Trophoblast cell (in vitro differentiated cells and primary cell): ENCODE measurements around the gene TMEM255B.

Experiments used
- DNase-seq, 2 donors: peaks; one replicate each; pipeline ENCODE4 v3.0.0-alpha.2; 2016
- H2AFZ ChIP-seq: 2 replicates; pipeline ENCODE4 v1.6.1; 2013; ENCODE audit warnings: low read length, moderate library complexity, mild to moderate bottlenecking; ENCODE audit not compliant: insufficient read depth, poor library complexity
- H2AK5ac ChIP-seq: 2 replicates; pipeline ENCODE4 v1.6.1; 2013; ENCODE audit warnings: mild to moderate bottlenecking, low read length
- H2BK120ac ChIP-seq: 2 replicates; pipeline ENCODE4 v1.6.1; 2013; ENCODE audit warnings: low read length, mild to moderate bottlenecking, moderate library complexity; ENCODE audit not compliant: insufficient read depth, poor library complexity
- H2BK12ac ChIP-seq: 2 replicates; pipeline ENCODE4 v1.6.1; 2013; ENCODE audit warnings: mild to moderate bottlenecking, low read length, moderate library complexity
- H2BK5ac ChIP-seq: 2 replicates; pipeline ENCODE4 v1.6.1; 2013; ENCODE audit warnings: low read length, low read depth, moderate library complexity, mild to moderate bottlenecking; ENCODE audit not compliant: poor library complexity
- H3K14ac ChIP-seq: 2 replicates; pipeline ENCODE4 v1.6.1; 2013; ENCODE audit warnings: mild to moderate bottlenecking, low read length
- H3K18ac ChIP-seq: 2 replicates; pipeline ENCODE4 v1.6.1; 2013; ENCODE audit warnings: mild to moderate bottlenecking, low read length
- H3K23ac ChIP-seq: 2 replicates; pipeline ENCODE4 v1.6.1; 2013; ENCODE audit warnings: low read length
- H3K27ac ChIP-seq: 2 replicates; pipeline ENCODE4 v1.5.1; 2013; ENCODE audit warnings: low read depth, mild to moderate bottlenecking, inconsistent platforms, low read length, moderate library complexity
- H3K27me3 ChIP-seq: 2 replicates; pipeline ENCODE4 v1.6.1; 2013; ENCODE audit warnings: inconsistent platforms, mild to moderate bottlenecking, low read length, moderate library complexity; ENCODE audit not compliant: insufficient read depth
- H3K36me3 ChIP-seq, 2 experiments: 1 replicate in 1 of 2; 2 replicates in 1 of 2; pipeline ENCODE4 v1.6.1; 2013; ENCODE audit warnings: low read length in 2 of 2, mild to moderate bottlenecking in 2 of 2, moderate library complexity in 1 of 2; ENCODE audit not compliant: insufficient read depth in 2 of 2, control insufficient read depth in 1 of 2
- H3K4ac ChIP-seq: 2 replicates; pipeline ENCODE4 v1.6.1; 2013; ENCODE audit warnings: low read depth, mild to moderate bottlenecking, low read length, moderate library complexity
- H3K4me1 ChIP-seq, 2 experiments: 1 replicate in 1 of 2; 2 replicates in 1 of 2; pipeline ENCODE4 v1.6.1; 2013; ENCODE audit warnings: low read length in 2 of 2, mild to moderate bottlenecking in 2 of 2, moderate library complexity in 1 of 2; ENCODE audit not compliant: insufficient read depth in 2 of 2, control insufficient read depth in 1 of 2
- H3K4me2 ChIP-seq: 2 replicates; pipeline ENCODE4 v1.6.1; 2013; ENCODE audit warnings: inconsistent platforms, mild to moderate bottlenecking, low read length, moderate library complexity
- H3K4me3 ChIP-seq: 2 replicates; pipeline ENCODE4 v1.5.1; 2013; ENCODE audit warnings: mild to moderate bottlenecking, low read depth, low read length, inconsistent platforms
- H3K79me1 ChIP-seq: one replicate; pipeline ENCODE4 v1.6.1; 2013; ENCODE audit warnings: low read length
- H3K79me2 ChIP-seq: 2 replicates; pipeline ENCODE4 v1.6.1; 2013; ENCODE audit warnings: low read length, mild to moderate bottlenecking; ENCODE audit not compliant: control insufficient read depth, insufficient read depth, poor library complexity
- H3K9ac ChIP-seq: 2 replicates; pipeline ENCODE4 v1.6.1; 2013; ENCODE audit warnings: mild to moderate bottlenecking, low read length
- H3K9me3 ChIP-seq: 2 replicates; pipeline ENCODE4 v1.6.1; 2013; ENCODE audit warnings: low read depth, mild to moderate bottlenecking, control low read depth, inconsistent platforms, low read length; ENCODE audit not compliant: insufficient read depth
- H4K12ac ChIP-seq: 2 replicates; pipeline ENCODE4 v1.6.1; 2013; ENCODE audit warnings: low read depth, mild to moderate bottlenecking, low read length, moderate library complexity
- H4K8ac ChIP-seq: 2 replicates; pipeline ENCODE4 v1.6.1; 2013; ENCODE audit warnings: low read depth, mild to moderate bottlenecking, low read length, moderate library complexity
- H4K91ac ChIP-seq: one replicate; pipeline ENCODE4 v1.6.1; 2013; ENCODE audit warnings: low read depth, mild to moderate bottlenecking, low read length, moderate library complexity
- WGBS: extraction: QIAGEN DNeasy Blood & Tissue Kit; methylation state at CpG from one replicate; pipeline ENCODE4 v1.1.7; 2013; ENCODE audit warnings: missing lambda C conversion rate; ENCODE audit not compliant: insufficient read length, insufficient coverage; ENCODE audit errors: extremely low coverage; 5-methylcytosine and 5-hydroxymethylcytosine counted together

Gene TMEM255B

GRCh38 chr13:113792886-113793717 lies 34.1 kb downstream of the TMEM255B start:
- H3K27me3 ChIP-seq, result no peaks in the 10 kb centered on the region
- no peak for DNase-seq
- H3K14ac ChIP-seq, result no peak overlapping the region
- H2AK5ac ChIP-seq, result no peak overlapping the region
- no peak overlapping the region for H2BK120ac ChIP-seq
- no peak overlapping the region for H3K9ac ChIP-seq
- no peak overlapping the region for H4K8ac ChIP-seq
- no peak overlapping the region for H4K12ac ChIP-seq
- H3K23ac ChIP-seq, result no peak overlapping the region
- no peak overlapping the region for H2AFZ ChIP-seq
- H3K9me3 ChIP-seq, result peaks cover 6% of the 10 kb centered on the region
- no peak overlapping the region for H3K18ac ChIP-seq
- no peak overlapping the region for H3K4me3 ChIP-seq
- no peak overlapping the region for H3K4ac ChIP-seq
- no peak overlapping the region for H4K91ac ChIP-seq
- no peak overlapping the region for H3K4me2 ChIP-seq
- no peaks in the 10 kb centered on the region for H3K36me3 ChIP-seq
- H2BK5ac ChIP-seq, result no peak overlapping the region
- H3K27ac ChIP-seq, result no peak overlapping the region
- H3K79me1 ChIP-seq, result no peaks in the 10 kb centered on the region
- no peak overlapping the region for H2BK12ac ChIP-seq
- no CpG with 5 or more reads among the region's 33 CpGs for WGBS
- H3K4me1 ChIP-seq, result no peaks in the 10 kb centered on the region
- no peaks in the 10 kb centered on the region for H3K79me2 ChIP-seq

DNA sequence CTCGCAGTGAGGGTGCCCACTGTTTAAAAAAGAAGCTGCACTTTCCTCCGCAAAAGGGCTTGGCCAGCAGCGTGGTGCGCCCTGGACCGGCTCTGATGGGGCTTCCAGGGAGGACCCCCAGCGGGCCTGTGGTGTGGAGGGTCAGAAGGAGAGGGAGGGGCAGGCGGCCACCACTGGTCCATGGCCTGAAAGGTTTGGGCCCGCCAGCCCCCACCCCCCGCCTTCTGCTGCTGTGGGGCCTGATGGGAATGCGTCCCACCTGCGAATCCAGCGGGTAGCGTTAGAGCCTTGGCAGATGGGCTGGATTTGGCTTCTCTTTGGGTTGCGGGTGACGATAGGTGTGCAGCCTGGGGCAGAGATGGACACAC lies 34.7 kb downstream of the TMEM255B start:
- WGBS, result no CpG with 5 or more reads among the region's 15 CpGs
- Histone ChIP-seq H3K9ac (no peak overlapping the region), H3K9me3 (peaks cover 6% of the 10 kb centered on the region), H4K91ac (no peak overlapping the region), H4K12ac (no peak overlapping the region), H3K14ac (no peak overlapping the region), H3K27ac (no peak overlapping the region), H4K8ac (no peak overlapping the region), H3K4me1 (no peaks in the 10 kb centered on the region), H2BK120ac (no peak overlapping the region), H2AK5ac (no peak overlapping the region), H3K36me3 (no peaks in the 10 kb centered on the region), H3K79me2 (no peaks in the 10 kb centered on the region), H3K79me1 (no peaks in the 10 kb centered on the region), H3K4me2 (no peak overlapping the region), H3K27me3 (no peaks in the 10 kb centered on the region), H2AFZ (no peak overlapping the region), H3K18ac (no peak overlapping the region), H2BK12ac (no peak overlapping the region), H3K23ac (no peak overlapping the region), H2BK5ac (no peak overlapping the region), H3K4ac (no peak overlapping the region), H3K4me3 (no peak overlapping the region)
- no peak for DNase-seq

DNA sequence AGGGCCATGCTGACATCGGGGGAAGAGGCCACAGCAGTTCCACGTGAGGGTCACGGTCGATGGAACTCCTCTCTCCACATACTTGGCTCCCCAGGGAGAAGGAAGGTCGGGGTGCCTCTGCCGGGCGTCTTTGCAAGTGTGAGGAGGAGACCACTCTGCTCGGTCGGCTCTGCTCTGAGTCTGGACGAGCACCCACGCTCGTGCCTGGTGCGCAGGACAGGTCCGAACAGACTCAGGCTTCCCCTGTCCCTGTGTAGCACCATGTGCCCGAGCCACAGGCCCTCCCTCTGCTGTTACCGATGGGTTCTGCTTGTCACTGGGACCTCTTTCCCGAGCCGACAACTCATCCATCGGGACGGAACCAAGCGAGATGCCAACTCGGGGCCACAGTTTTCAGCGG lies 35.1 kb downstream of the TMEM255B start:
- Histone ChIP-seq H3K79me2 (no peaks in the 10 kb centered on the region), H2BK12ac (no peak overlapping the region), H3K27me3 (no peaks in the 10 kb centered on the region), H3K14ac (no peak overlapping the region), H3K23ac (no peak overlapping the region), H3K4me3 (no peak overlapping the region), H4K12ac (no peak overlapping the region), H4K8ac (no peak overlapping the region), H3K36me3 (no peaks in the 10 kb centered on the region), H3K4ac (no peak overlapping the region), H3K79me1 (no peaks in the 10 kb centered on the region), H2AK5ac (no peak overlapping the region), H2AFZ (no peak overlapping the region), H3K27ac (no peak overlapping the region), H2BK5ac (no peak overlapping the region), H3K4me2 (no peak overlapping the region), H2BK120ac (no peak overlapping the region), H3K4me1 (no peaks in the 10 kb centered on the region), H4K91ac (no peak overlapping the region), H3K18ac (no peak overlapping the region), H3K9ac (no peak overlapping the region), H3K9me3 (peaks cover 6% of the 10 kb centered on the region)
- WGBS, result no CpG with 5 or more reads among the region's 23 CpGs
- DNase-seq, result no peak

- no peak overlapping the region for H3K4me2 ChIP-seq
- H3K79me1 ChIP-seq, result no peaks in the 10 kb centered on the region
- no peak overlapping the region for H4K8ac ChIP-seq
- H2BK12ac ChIP-seq, result no peak overlapping the region
- H3K9ac ChIP-seq, result no peak overlapping the region
- H3K36me3 ChIP-seq, result no peaks in the 10 kb centered on the region
- no peak overlapping the region for H3K27ac ChIP-seq
- H3K4ac ChIP-seq, result no peak overlapping the region
- no peak overlapping the region for H2BK120ac ChIP-seq
- no peak overlapping the region for H3K23ac ChIP-seq
- H3K79me2 ChIP-seq, result no peaks in the 10 kb centered on the region
- peaks cover 3% of the 10 kb centered on the region for H3K9me3 ChIP-seq
- H4K91ac ChIP-seq, result no peak overlapping the region
- H3K27me3 ChIP-seq, result no peaks in the 10 kb centered on the region
- H4K12ac ChIP-seq, result no peak overlapping the region
- no peak overlapping the region for H3K14ac ChIP-seq
- no peak for DNase-seq
- no peak overlapping the region for H2AK5ac ChIP-seq
- H3K4me1 ChIP-seq, result no peaks in the 10 kb centered on the region
- H2AFZ ChIP-seq, result no peak overlapping the region
- no CpG with 5 or more reads among the region's 24 CpGs for WGBS
- no peak overlapping the region for H3K4me3 ChIP-seq
- no peak overlapping the region for H3K18ac ChIP-seq
- no peak overlapping the region for H2BK5ac ChIP-seq
Measured at GRCh38 chr13:113794764-113795173, 35.7 kb downstream of the TMEM255B start.
